Measurements from ENCODE around the gene BCO1.

The BCO1 gene

GRCh38 chr16:81231014-81231413 is 7.5 kb upstream of the BCO1 start:
- intact Hi-C loops (cut with DNase I) = no loop called here
- no peak for DNase-seq

GRCh38 chr16:81232740-81233367 is 5.6 kb upstream of the BCO1 start:
- peak in 2 of 10 donors; percentile 0 to 22 for DNase-seq
- intact Hi-C loops (cut with DNase I) = no loop called here

GRCh38 chr16:81237282-81237681 is 1.2 kb upstream of the BCO1 start:
- intact Hi-C loops (cut with DNase I) = no loop called here

GRCh38 chr16:81237942-81238295 is 570 bp upstream of the BCO1 start:
- intact Hi-C loops (cut with DNase I) = no loop called here
- no peak for DNase-seq

More at GRCh38 chr16:81237282-81237681, 1.2 kb upstream of the BCO1 start:
- DNase-seq = peak in 5 of 10 donors; percentile 10 to 76 (median 21)

- peak in 1 of 10 donors; percentile 34 for DNase-seq
- intact Hi-C loops (cut with DNase I) = no loop called here
These were observed 1.1 kb downstream of the BCO1 start for GRCh38 chr16:81239367-81240121.

GRCh38 chr16:81241706-81242105 is 3.2 kb downstream of the BCO1 start:
- DNase-seq = no peak
- intact Hi-C loops (cut with DNase I) = no loop called here

- intact Hi-C loops (cut with DNase I) = no loop called here
- no peak for DNase-seq
These were observed 4.6 kb downstream of the BCO1 start for GRCh38 chr16:81242977-81243618.

- intact Hi-C loops (cut with DNase I) = no loop called here
- no peak for DNase-seq
These were observed 5.5 kb downstream of the BCO1 start for GRCh38 chr16:81243942-81244341.

- no peak for DNase-seq
- intact Hi-C loops (cut with DNase I) = no loop called here
These were observed 13.4 kb downstream of the BCO1 start for GRCh38 chr16:81251871-81252270.

- intact Hi-C loops (cut with DNase I) = no loop called here
- DNase-seq = no peak
These were observed 14.7 kb downstream of the BCO1 start for GRCh38 chr16:81253141-81253540.

GRCh38 chr16:81254922-81255526 is 16.5 kb downstream of the BCO1 start:
- peak in 1 of 10 donors; percentile 47 for DNase-seq
- intact Hi-C loops (cut with DNase I) = no loop called here

- DNase-seq = no peak
- intact Hi-C loops (cut with DNase I) = no loop called here
These were observed 21.4 kb downstream of the BCO1 start for GRCh38 chr16:81259916-81260315.

- no peak for DNase-seq
- intact Hi-C loops (cut with DNase I) = no loop called here
These were observed 22.7 kb downstream of the BCO1 start for GRCh38 chr16:81261049-81261648.

GRCh38 chr16:81263470-81264220 is 25.2 kb downstream of the BCO1 start:
- no peak for DNase-seq

GRCh38 chr16:81264386-81264785 is 25.9 kb downstream of the BCO1 start:
- intact Hi-C loops (cut with DNase I) = no loop called here
- no peak for DNase-seq

More at GRCh38 chr16:81263470-81264220, 25.2 kb downstream of the BCO1 start:
- intact Hi-C loops (cut with DNase I) = no loop called here

GRCh38 chr16:81265052-81265451 is 26.6 kb downstream of the BCO1 start:
- no peak for DNase-seq
- intact Hi-C loops (cut with DNase I) = no loop called here

GRCh38 chr16:81265658-81266451 is 27.4 kb downstream of the BCO1 start:
- DNase-seq = peak in 7 of 10 donors; percentile 17 to 83 (median 39)
- intact Hi-C loops (cut with DNase I) = no loop called here

- intact Hi-C loops (cut with DNase I) = no loop called here
- no peak for DNase-seq
These were observed 28.2 kb downstream of the BCO1 start for GRCh38 chr16:81266680-81267095.

GRCh38 chr16:81268509-81268908 is 30.0 kb downstream of the BCO1 start:
- DNase-seq = no peak
- intact Hi-C loops (cut with DNase I) = no loop called here
